GM12878 (cell line): ENCODE results near the gene CLIC6. TPM values are rescaled to one million over a fixed set of nuclear protein-coding genes. Genes with fewer than 3 reads are reported as not detected.

Source experiments
- ATAC-seq: fragments of 200-7000 bp; cut with Tn5 transposase; 3 replicates; pipeline ENCODE4 v1.9.1; 2020; ENCODE audit warnings: mild to moderate bottlenecking, moderate library complexity
- BruUV-seq: library from RNA; stranded (reverse); fragments of 400-500 nt; replicated peaks from 2 replicates; lab custom pipeline; 2021; lab: Mats Ljungman, UMichigan
- CTCF ChIA-PET: fragments of 300-600 bp; sonication (Branson Sonifier 250); formaldehyde crosslinking; extraction: SDS; loops from one replicate; lab custom pipeline; 2021; ENCODE audit warnings: inconsistent platforms; lab: Yijun Ruan, JAX
- POLR2A ChIA-PET: fragments of 350-600 bp; formaldehyde crosslinking; extraction: SDS; loops from one replicate; lab custom pipeline; 2021; ENCODE audit warnings: inconsistent platforms; lab: Charles Lee
- RAD21 ChIA-PET: fragments of 300-600 bp; sonication (Branson Sonifier 250); formaldehyde crosslinking; loops from one replicate; lab custom pipeline; 2023; ENCODE audit warnings: antibody characterized with exemption; ENCODE audit not compliant: unreplicated experiment; lab: Charles Lee
- SMC1A ChIA-PET: fragments of 300-600 bp; sonication (Branson Sonifier 250); formaldehyde crosslinking; loops from one replicate; lab custom pipeline; 2023; ENCODE audit not compliant: unreplicated experiment, uncharacterized antibody; lab: Charles Lee
- DNase-seq: peaks from one replicate; pipeline ENCODE4 v3.0.0-alpha.2; 2011; ENCODE audit warnings: low read depth, low spot score
- FAIRE-seq: peaks from 3 replicates; lab custom pipeline; 2011; peaks lifted over from hg19 to GRCh38; lab: Jason Lieb, UNC
- H2AFZ ChIP-seq: 2 replicates; pipeline ENCODE4 v1.6.0; 2011; ENCODE audit warnings: low read depth, low read length, control low read depth; ENCODE audit not compliant: control insufficient read depth
- H3K27ac ChIP-seq: 2 replicates; pipeline ENCODE4 v1.5.1; 2011; ENCODE audit warnings: control low read depth; ENCODE audit not compliant: control insufficient read depth, insufficient read depth
- H3K27me3 ChIP-seq, 2 experiments: replicated peaks in 1 of 2; 2 replicates each; pipeline versions ENCODE4 v1.6.0 to v1.6.1; 2011; ENCODE audit warnings: low read length in 1 of 2; ENCODE audit not compliant: control insufficient read depth in 2 of 2, insufficient read depth in 2 of 2
- H3K36me3 ChIP-seq, 2 experiments: 2 replicates each; pipeline ENCODE4 v1.5.1; 2011; ENCODE audit warnings: low read length in 1 of 2; ENCODE audit not compliant: control insufficient read depth in 2 of 2, insufficient read depth in 2 of 2
- H3K4me1 ChIP-seq: 2 replicates; pipeline ENCODE4 v1.6.1; 2011; ENCODE audit warnings: mild to moderate bottlenecking, low read length, moderate library complexity, mixed read lengths; ENCODE audit not compliant: control insufficient read depth, insufficient read depth
- H3K4me2 ChIP-seq: 2 replicates; pipeline ENCODE4 v1.6.0; 2011; ENCODE audit warnings: control low read depth; ENCODE audit not compliant: control insufficient read depth, insufficient read depth
- H3K4me3 ChIP-seq: fragments of 200-600 bp; sonication (generic); 2 replicates; pipeline ENCODE4 v1.5.1; 2016
- H3K79me2 ChIP-seq: 2 replicates; pipeline ENCODE4 v1.6.0; 2011; ENCODE audit warnings: low read length; ENCODE audit not compliant: control insufficient read depth, insufficient read depth
- H3K9ac ChIP-seq: 2 replicates; pipeline ENCODE4 v1.8.0; 2011; ENCODE audit warnings: low read length, control low read depth, mixed read lengths; ENCODE audit not compliant: control insufficient read depth, insufficient read depth
- H3K9me3 ChIP-seq: replicated peaks from 3 replicates; pipeline ENCODE4 v1.5.1; 2011; ENCODE audit warnings: mild to moderate bottlenecking, low read length; ENCODE audit not compliant: control insufficient read depth, insufficient read depth
- H4K20me1 ChIP-seq: 2 replicates; pipeline ENCODE4 v1.6.0; 2011; ENCODE audit not compliant: control insufficient read depth, insufficient read depth
- DPF2 ChIP-seq: fragments of 450-650 bp; IDR thresholded peaks from 2 replicates; pipeline ENCODE4 v1.6.1; 2017; ENCODE audit warnings: mild to moderate bottlenecking
- ELK1 ChIP-seq: IDR thresholded peaks from 2 replicates; pipeline ENCODE4 v1.6.1; 2012; ENCODE audit warnings: low read depth, low read length, improper control_type of control experiment
- HDAC2 ChIP-seq: fragments of 200-600 bp; sonication (generic); IDR thresholded peaks from 2 replicates; pipeline ENCODE4 v1.6.1; 2017
- JUNB ChIP-seq: IDR thresholded peaks from 2 replicates; pipeline ENCODE4 v1.6.1; 2016; ENCODE audit warnings: antibody characterized with exemption, mild to moderate bottlenecking
- MXI1 ChIP-seq: fragments of 150-350 bp; IDR thresholded peaks from 2 replicates; pipeline ENCODE4 v1.6.1; 2011; ENCODE audit warnings: low read depth, mild to moderate bottlenecking, inconsistent platforms, low read length, improper control_type of control experiment
- PKNOX1 ChIP-seq: fragments of 450-650 bp; IDR thresholded peaks from 2 replicates; pipeline ENCODE4 v1.6.1; 2016; ENCODE audit warnings: mild to moderate bottlenecking
- RBBP5 ChIP-seq: fragments of 200-600 bp; sonication (generic); conservative IDR thresholded peaks from 2 replicates; pipeline ENCODE4 v1.6.1; 2016
- RUNX3 ChIP-seq: IDR thresholded peaks from 2 replicates; pipeline ENCODE4 v1.6.1; 2012; ENCODE audit warnings: low read length, inconsistent platforms
- SP1 ChIP-seq: IDR thresholded peaks from one replicate; pipeline ENCODE4 v1.6.1; 2011; ENCODE audit warnings: low read depth, low read length
- SPI1 ChIP-seq: IDR thresholded peaks from 2 replicates; pipeline ENCODE4 v1.6.1; 2011; ENCODE audit warnings: low read depth, mild to moderate bottlenecking, low read length, moderate library complexity, borderline replicate concordance; ENCODE audit not compliant: insufficient read depth
- USF1 ChIP-seq: IDR thresholded peaks from 2 replicates; pipeline ENCODE4 v1.6.1; 2011; ENCODE audit warnings: borderline replicate concordance, low read depth, mild to moderate bottlenecking, moderate library complexity, mixed read lengths, low read length; ENCODE audit not compliant: insufficient read depth; ENCODE audit errors: extremely low read length
- ZBED1 ChIP-seq: IDR thresholded peaks from 2 replicates; pipeline ENCODE4 v1.6.1; 2016; ENCODE audit warnings: borderline replicate concordance
- ZBTB11 ChIP-seq: fragments of 450-650 bp; formaldehyde crosslinking; IDR thresholded peaks from 2 replicates; pipeline ENCODE4 v1.5.0; 2022; ENCODE audit warnings: mild to moderate bottlenecking, missing genetic modification characterization
- ZNF687 ChIP-seq: fragments of 450-650 bp; IDR thresholded peaks from 2 replicates; pipeline ENCODE4 v1.6.1; 2017; ENCODE audit warnings: mild to moderate bottlenecking, moderate library complexity
- WGBS: methylation state at CpG from one replicate; pipeline ENCODE4 v1.1.6; 2016; ENCODE audit warnings: low lambda C conversion rate; ENCODE audit not compliant: insufficient replicate concordance, insufficient coverage; ENCODE audit errors: missing lambda C conversion rate; 5-methylcytosine and 5-hydroxymethylcytosine counted together
- in situ Hi-C: fragments of 300-500 bp; cut with MboI; formaldehyde crosslinking; loops from 9 replicates; pipeline ENCODE4 v1.14.3; 2018; ENCODE audit warnings: mixed read lengths
- intact Hi-C: fragments of 100-400 bp; cut with micrococcal nuclease; formaldehyde crosslinking; loops from one replicate; pipeline ENCODE4 v1.14.2; 2022; ENCODE audit not compliant: unreplicated experiment
- polyA plus RNA-seq, 11 experiments: library from polyadenylated mRNA; depleted of rRNA in 4 of 11; unstranded in 6 of 11; stranded (reverse) in 5 of 11; fragments of >200 nt; fragmentation: Nextera tagmentation in 4 of 11; fragmentation: Illumina TruSeq in 1 of 11; extraction: Ambion mirVana in 4 of 11; extraction: Trizol in 1 of 11; gene quantifications; 1 replicate in 1 of 11; 2 replicates in 10 of 11; pipeline versions ENCODE4 v1.2.1 to v1.2.3, GENCODE V29; 2011 to 2016; ENCODE audit warnings: inconsistent platforms in 2 of 11, missing spikeins in 2 of 11, low read depth in 1 of 11
- total RNA-seq, 4 experiments: library from RNA; depleted of rRNA in 3 of 4; stranded (reverse); fragments of >200 nt in 3 of 4; fragmentation: Illumina TruSeq in 1 of 4; extraction: Trizol in 1 of 4; gene quantifications; 2 replicates each; pipeline versions ENCODE4 v1.2.1 to v1.2.3, GENCODE V29; 2013 to 2021

The CLIC6 gene
- total and polyA plus RNA-seq, 10 of the 15 experiments (the other 5 are each of a cell fraction or from before 2014, with no cell fraction given) = 5.7 to 34.1 (median 11.2) TPM

GRCh38 chr21:34671462-34671861 is 2.7 kb downstream of the CLIC6 start:
- H3K27ac ChIP-seq = peak overlapping the region; percentile 81
- H3K79me2 ChIP-seq = peaks cover 53% of the 10 kb centered on the region
- intact Hi-C loops = no loop called here
- FAIRE-seq (no peak), ATAC-seq (no peak), DNase-seq (no peak)
- H3K4me2 ChIP-seq = peak overlapping the region; percentile 70
- H3K27me3 ChIP-seq = no peaks in the 10 kb centered on the region; a peak in 1 of 4 replicates
- H3K4me3 ChIP-seq = peak overlapping the region; percentile 91
- ChIA-PET POLR2A (interaction anchor here (0.6 to 0.7 kb wide), 3 partner anchors 31 to 216 kb away, joined by 3 to 14 read pairs (median 5); no protein-coding TSS in a partner anchor), RAD21 (interaction anchor here (0.6 to 2.2 kb wide), 8 partner anchors 31 to 1474 kb away, joined by 3 to 9 read pairs (median 4); no protein-coding TSS in a partner anchor), CTCF (interaction anchor here (0.6 to 6.4 kb wide), 9 partner anchors 17 to 1169 kb away, joined by 3 to 50 read pairs (median 3); no protein-coding TSS in a partner anchor), SMC1A (interaction anchor here (0.6 to 2.2 kb wide), 13 partner anchors 13 to 303 kb away, joined by 3 to 6 read pairs (median 4); no protein-coding TSS in a partner anchor)
- H2AFZ ChIP-seq = no peak overlapping the region
- no peaks in the 10 kb centered on the region; the same call in 2 of the 3 replicates for H3K9me3 ChIP-seq
- no peaks in the 10 kb centered on the region; a peak in 1 of 4 replicates for H3K36me3 ChIP-seq
- in situ Hi-C loops = no loop called here
- WGBS = 0% methylated on average over 1 of the region's 1 CpG
- H3K4me1 ChIP-seq = peaks cover 23% of the 10 kb centered on the region
- BruUV-seq = TSS peak; percentile 36
- peak overlapping the region; percentile 91; the same call in 1 of the 2 replicates for H3K9ac ChIP-seq
- H4K20me1 ChIP-seq = no peaks in the 10 kb centered on the region
- no peak for TF ChIP-seq RBBP5
- no peak for TF ChIP-seq RUNX3
- no peak for TF ChIP-seq JUNB
- TF ChIP-seq PKNOX1 = no peak
- TF ChIP-seq USF1 = no peak
- no peak for TF ChIP-seq ELK1
- no peak for TF ChIP-seq ZBED1
- no peak for TF ChIP-seq DPF2
- TF ChIP-seq ZBTB11 = no peak
- no peak for TF ChIP-seq SP1
- no peak for TF ChIP-seq HDAC2
- TF ChIP-seq ZNF687 = no peak
- TF ChIP-seq SPI1 = no peak
- TF ChIP-seq MXI1 = no peak
